Fibroblast of mammary gland (primary cell): ENCODE results near the gene CAMK1D.

Experiments used
- DNase-seq: peaks from one replicate; pipeline ENCODE4 v3.0.0-alpha.2; 2010; ENCODE audit warnings: low read depth
- H3K4me3 ChIP-seq: 2 replicates; pipeline ENCODE4 v1.5.1; 2011; ENCODE audit warnings: low read depth, mild to moderate bottlenecking, low read length, moderate library complexity; ENCODE audit not compliant: control insufficient read depth
- TF ChIP-seq, protein P1 (sequence below): conservative IDR thresholded peaks from 2 replicates; pipeline ENCODE4 v1.5.1; 2011; ENCODE audit warnings: low read depth, low read length, inconsistent platforms; ENCODE audit not compliant: control insufficient read depth, insufficient read depth

The CAMK1D gene

GRCh38 chr10:12644380-12645144 is 295.2 kb downstream of the CAMK1D start:
- TF ChIP-seq, protein P1, sequence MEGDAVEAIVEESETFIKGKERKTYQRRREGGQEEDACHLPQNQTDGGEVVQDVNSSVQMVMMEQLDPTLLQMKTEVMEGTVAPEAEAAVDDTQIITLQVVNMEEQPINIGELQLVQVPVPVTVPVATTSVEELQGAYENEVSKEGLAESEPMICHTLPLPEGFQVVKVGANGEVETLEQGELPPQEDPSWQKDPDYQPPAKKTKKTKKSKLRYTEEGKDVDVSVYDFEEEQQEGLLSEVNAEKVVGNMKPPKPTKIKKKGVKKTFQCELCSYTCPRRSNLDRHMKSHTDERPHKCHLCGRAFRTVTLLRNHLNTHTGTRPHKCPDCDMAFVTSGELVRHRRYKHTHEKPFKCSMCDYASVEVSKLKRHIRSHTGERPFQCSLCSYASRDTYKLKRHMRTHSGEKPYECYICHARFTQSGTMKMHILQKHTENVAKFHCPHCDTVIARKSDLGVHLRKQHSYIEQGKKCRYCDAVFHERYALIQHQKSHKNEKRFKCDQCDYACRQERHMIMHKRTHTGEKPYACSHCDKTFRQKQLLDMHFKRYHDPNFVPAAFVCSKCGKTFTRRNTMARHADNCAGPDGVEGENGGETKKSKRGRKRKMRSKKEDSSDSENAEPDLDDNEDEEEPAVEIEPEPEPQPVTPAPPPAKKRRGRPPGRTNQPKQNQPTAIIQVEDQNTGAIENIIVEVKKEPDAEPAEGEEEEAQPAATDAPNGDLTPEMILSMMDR: no peak
- DNase-seq: no peak
- no peak overlapping the region for H3K4me3 ChIP-seq

GRCh38 chr10:12645449-12645848 is 296.1 kb downstream of the CAMK1D start:
- no peak overlapping the region for H3K4me3 ChIP-seq
- no peak for DNase-seq
- TF ChIP-seq, protein P1: no peak

GRCh38 chr10:12649012-12649584 is 299.8 kb downstream of the CAMK1D start:
- DNase-seq: no peak
- TF ChIP-seq, protein P1: no peak
- no peak overlapping the region for H3K4me3 ChIP-seq

DNA sequence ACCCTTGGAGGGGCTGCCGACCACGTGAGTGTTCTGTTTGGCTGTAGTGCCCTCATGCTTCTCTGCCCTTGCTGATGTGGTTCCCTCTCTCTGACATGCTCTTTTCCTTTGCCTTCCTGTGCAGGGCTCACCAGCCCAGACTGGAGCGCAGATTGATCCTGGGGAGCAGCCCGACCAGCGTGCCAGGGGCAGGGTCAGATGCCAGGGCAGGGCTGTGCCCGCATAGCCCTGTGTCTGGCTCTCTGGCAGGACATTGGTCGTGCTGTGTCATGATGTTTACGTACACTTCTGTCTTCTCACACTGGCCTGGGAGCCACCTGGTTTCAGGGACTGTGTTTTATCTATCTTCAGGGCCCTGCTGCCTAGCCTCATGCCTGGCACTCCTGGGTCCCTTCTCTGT is 300.8 kb downstream of the CAMK1D start:
- TF ChIP-seq, protein P1: no peak
- no peak for DNase-seq
- H3K4me3 ChIP-seq: no peak overlapping the region

DNA sequence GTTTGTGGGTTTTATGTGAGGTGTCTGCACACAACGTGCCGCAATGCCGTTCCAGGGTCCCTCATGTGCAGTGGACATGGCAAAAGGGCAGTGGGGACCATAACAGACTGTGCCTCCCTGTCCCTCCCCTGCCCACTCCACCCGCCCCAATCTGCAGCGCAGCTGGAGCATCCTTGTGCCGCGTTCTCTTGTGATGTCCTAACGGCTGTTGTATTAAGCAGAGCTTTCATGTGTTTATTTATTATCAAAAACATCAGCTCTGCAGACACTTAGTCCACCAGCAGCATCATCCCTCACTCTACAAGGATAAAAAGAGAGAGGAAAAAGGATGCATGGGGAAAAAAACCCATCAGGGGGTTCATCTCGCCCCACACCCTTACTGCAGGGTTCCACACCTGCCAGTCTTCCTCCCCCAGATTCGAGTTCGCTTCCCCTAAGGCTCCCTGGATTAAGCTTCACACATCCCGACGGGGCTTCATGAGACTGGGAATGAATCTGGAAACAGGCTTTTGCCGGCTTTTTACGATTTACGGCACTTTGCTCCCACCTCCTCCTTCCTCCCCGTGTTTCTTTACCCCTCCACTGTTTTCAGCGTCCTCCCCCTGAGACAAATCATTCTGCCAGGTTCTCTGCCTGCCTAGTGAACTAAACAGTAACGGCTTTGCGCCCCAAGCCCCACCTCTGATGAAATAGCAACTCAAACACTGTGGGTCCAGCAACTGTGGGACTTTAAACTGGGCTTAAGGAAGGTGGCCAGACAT is 301.4 kb downstream of the CAMK1D start:
- no peak overlapping the region for H3K4me3 ChIP-seq
- TF ChIP-seq, protein P1: no peak
- DNase-seq: no peak

- DNase-seq: no peak
- TF ChIP-seq, protein P1: no peak
- no peak overlapping the region for H3K4me3 ChIP-seq
Measured at GRCh38 chr10:12655940-12656339, 306.6 kb downstream of the CAMK1D start.
